Smooth muscle cell of the brain vasculature (primary cell): ENCODE data around the gene UNC5C.

Experiments used
- DNase-seq: peaks from one replicate; pipeline ENCODE4 v3.0.0-alpha.2; 2012; ENCODE audit warnings: low read depth, low spot score

Gene UNC5C

DNA sequence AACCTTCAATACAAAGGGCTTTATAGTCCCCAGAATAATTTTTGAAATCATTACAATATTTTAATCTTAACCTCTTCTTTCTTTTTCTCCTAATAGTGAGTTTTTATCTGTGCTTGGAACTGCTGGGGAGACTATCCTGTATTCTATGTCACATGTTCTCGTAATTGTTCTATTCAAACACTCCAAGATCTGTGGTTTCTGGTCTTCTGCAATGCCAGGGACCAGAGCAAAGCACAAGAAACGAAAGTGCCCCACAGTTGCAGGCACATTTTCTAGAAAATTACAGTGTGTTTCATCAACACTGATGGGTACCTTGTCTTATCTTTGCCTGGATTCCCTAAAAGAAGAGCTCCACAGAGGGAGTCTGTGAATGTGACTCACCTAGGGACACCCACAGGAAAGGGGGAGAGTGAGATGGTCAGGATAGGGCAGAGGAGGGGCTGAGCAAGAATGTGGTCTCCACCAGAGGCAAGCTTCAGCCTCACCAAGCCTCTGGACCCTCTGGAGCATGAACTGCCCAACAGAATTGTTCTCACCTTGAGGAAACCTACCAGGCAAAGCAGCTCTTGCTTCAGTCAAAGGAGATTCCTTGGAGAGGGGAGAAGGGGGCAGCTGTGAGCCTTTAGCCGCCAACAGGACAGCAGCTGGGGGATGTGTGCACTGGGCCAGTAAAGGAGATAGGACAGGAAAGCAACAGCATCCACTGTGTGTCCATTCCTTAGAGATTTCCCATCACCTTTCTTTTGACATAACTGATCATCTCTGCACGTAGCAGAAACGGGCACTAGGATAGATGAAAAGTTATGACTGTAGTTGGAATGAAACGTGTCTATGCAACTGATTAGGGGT lies 25.9 kb downstream of the UNC5C start:
- DNase-seq: no peak

DNA sequence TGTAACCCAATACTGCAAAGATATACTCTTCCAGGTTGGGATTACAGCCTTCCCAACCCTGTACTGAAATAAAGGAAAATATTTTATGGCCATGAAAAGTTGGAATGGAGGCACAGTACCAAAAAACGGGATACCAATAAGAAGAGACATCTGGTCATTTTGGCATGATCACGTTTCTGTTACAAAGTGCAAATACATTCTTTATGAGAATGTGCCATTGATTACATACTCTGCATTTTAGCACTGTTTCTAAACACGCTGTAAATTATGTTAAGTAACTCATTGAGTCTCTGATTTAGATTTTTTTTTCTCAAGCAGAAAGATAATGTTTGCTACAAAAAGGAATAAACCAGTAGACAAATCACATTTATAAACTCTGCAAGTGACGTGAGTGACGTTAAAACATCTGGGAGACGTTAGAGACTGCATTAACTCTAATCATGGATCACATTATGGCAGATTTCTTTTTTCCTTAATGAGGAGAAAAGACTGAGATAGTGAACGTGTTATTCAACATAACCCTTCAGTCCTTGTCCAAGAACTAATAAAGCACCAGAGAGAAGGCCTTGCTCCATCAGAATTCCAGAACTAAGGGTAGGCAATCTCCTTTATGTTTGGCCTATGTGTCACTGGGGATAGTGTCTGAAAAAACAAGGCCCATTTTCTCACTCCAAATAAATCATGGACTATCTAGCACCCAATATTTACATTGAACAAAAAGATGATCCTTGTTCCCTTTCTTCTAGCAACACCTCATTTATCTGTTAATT lies 31.0 kb downstream of the UNC5C start:
- no peak for DNase-seq

DNA sequence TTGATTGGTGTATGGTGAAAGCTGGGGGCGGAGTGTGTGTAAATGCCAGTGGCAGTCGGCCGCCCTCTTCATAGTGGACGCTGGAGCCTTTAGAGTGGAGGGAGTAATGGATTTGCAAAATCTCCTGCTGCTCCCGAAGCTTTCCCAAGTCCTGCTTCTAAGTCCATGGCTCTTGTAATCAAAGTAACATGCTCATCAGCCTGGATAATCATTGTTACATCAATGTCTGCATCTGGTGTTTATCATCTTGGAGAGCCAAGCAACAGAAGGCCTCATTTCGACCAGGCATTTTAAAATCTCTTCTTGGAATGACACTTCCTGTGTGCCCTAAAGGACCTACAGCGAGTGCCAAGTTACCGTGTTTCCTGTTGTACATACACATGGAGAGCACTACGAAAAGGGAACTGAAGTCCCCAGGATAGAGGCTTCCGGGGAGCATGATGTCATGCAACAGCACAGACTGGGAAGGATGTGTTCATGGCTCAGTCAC lies 32.2 kb downstream of the UNC5C start:
- no peak for DNase-seq

GRCh38 chr4:95515589-95515988 lies 33.2 kb downstream of the UNC5C start:
- DNase-seq: no peak

GRCh38 chr4:95513022-95513421 lies 35.8 kb downstream of the UNC5C start:
- DNase-seq: no peak

DNA sequence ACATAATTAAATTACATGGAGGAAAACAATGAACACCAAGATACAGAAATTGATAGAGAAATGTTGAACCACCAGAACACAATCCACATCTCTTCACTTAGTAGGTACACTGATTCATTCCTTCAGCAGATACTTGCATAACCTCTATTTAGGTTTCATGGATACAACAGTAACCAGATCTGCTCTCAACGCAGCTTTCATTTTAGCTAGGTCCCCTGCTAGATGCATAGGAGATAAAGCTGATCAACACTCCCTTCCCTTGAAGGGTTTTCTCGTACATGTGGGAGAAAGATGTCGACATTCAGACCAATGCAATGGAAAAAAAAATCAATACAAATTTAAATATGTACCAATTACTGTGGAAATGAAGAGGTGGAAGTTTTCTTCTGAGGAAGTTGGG lies 37.3 kb downstream of the UNC5C start:
- DNase-seq: no peak

GRCh38 chr4:95510877-95511276 lies 37.9 kb downstream of the UNC5C start:
- DNase-seq: no peak

- DNase-seq: peak; percentile 18
Measured at GRCh38 chr4:95510145-95510544, 38.6 kb downstream of the UNC5C start.

DNA sequence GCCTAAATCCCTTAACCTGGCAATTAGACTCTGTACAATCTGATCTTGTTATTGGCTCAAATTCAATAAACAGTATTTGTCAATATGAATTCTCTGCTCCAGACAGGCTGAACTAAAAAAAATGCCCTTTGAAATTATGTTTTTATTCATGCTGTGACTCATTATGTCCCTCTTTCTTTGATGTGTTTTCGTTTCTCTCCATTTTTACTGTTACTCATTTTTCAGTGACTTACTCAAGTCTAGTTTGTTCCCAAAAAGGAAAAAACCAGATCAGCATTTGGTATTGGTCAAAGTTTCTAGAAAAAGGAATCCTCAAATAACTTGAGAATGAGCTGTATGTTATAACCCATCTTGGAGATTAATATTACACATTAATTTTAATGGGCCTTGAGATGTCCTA lies 40.4 kb downstream of the UNC5C start:
- DNase-seq: no peak

DNA sequence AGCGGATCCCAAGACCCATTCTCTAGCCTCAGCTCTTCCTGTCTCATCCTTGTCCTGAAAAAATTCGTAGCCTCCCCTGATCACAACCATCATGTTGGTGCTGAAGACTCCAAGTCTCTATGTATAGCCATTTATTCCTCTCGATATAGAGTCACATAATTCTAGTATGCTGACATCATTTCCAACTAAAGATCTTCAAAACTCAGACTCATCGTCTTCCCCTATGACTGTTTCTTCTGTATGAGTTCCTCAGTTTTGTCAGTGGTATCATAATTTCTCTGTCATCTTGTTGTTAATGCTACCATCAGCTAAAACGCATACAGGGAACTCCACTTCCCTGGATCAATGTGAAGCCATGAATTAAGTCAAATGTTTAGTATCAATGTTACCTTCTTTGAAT lies 41.2 kb downstream of the UNC5C start:
- DNase-seq: no peak

- DNase-seq: no peak
Measured at GRCh38 chr4:95507147-95507546, 41.6 kb downstream of the UNC5C start.

DNA sequence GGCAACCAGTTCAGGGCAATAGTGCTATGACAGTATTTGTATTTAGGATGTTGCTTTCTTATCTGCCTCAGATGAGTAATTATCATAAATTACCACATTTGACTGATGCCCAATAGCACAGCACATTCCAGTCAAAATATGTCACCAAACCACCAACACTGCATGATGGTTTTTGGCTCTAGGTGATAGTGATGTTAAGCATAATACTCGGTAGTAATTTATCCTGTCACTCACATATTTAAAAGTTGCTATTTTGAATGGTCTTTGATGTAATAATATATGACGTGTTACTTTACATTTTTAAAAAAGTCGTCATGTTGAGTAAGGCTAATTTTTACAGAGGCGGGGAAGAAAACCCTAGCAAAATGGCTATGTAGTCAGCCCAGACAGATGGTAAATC lies 42.5 kb downstream of the UNC5C start:
- DNase-seq: no peak

DNA sequence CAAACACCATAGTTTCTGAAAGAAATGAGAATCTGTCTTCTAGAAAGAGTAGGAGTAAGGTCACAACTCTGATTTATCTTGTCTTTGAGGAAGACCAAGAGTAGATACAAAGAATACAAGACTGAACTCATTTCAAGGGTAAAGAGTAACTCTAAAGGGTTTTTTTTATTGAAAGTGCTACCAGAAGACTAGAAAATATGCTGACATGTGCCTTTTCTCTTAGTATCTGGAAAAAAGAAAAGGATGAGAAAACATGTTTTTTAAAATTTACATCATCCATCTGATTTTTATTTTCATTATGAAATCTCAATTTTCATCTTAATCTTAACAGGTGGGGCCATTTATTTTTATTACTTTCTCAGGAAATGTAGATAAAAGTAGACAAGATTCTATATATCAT lies 43.0 kb downstream of the UNC5C start:
- DNase-seq: no peak

DNA sequence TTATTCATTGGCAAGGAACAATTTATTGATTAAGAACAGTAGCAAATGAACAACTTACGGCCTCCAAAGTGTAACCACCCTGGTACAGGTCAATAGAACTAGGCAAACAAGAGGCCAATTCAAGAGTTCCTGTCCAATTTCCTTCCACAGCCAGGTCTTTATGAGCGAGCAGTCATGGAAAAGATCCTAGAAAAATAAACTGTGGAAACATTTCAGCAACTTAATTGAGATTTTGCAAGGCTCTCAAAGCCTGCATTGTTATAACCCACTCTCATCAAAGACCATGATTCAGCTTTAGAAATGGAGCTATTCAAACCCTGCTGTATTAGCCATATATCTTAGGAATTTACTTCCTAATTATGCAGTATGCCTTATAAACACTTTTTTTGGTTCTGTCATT lies 43.6 kb downstream of the UNC5C start:
- no peak for DNase-seq

GRCh38 chr4:95504501-95504900 lies 44.3 kb downstream of the UNC5C start:
- DNase-seq: no peak

DNA sequence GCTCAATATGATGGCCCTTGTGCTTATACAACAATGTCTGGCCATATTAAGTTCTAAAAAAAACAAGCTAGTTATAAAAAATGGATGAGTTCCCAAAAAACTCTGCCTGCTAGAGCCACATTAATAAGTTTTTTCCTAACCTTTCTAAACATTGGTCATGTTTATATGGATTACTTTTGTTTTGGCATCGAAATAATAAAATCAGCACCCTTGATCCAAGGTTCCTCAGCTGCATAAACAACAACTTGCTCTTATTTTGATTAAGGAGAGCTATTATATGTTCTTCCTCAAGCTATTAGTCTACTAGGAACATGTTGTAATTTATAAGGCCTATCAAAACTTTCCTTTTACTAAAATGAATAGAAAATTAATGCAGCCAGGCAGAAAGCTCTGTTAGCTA lies 48.4 kb downstream of the UNC5C start:
- peak; percentile 26 for DNase-seq

DNA sequence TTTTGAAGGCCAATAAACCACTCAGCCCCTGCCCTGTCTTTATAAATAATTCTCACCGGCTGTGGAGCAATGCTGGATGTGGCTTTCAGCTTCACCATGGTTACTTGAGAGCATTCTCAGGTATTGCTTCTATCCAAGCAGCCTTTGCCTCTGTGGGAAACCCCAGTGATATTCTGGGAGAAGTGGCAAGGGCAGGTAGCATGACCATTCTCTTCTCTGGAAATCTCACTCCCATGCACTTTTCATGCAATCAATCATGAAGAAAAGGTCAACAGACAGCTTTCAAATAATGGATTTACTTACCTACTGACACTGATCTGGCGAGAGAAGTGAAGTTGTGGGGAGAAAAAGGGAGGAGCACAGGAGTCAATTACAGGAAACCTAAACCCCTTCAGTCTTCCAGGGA lies 49.5 kb downstream of the UNC5C start:
- DNase-seq: no peak

GRCh38 chr4:95494186-95494585 lies 54.6 kb downstream of the UNC5C start:
- DNase-seq: no peak

GRCh38 chr4:95478679-95479078 lies 70.1 kb downstream of the UNC5C start:
- DNase-seq: no peak

GRCh38 chr4:95476121-95476520 lies 72.7 kb downstream of the UNC5C start:
- DNase-seq: no peak

- no peak for DNase-seq
Measured at GRCh38 chr4:95472534-95472933, 76.2 kb downstream of the UNC5C start.

- no peak for DNase-seq
Measured at GRCh38 chr4:95470622-95471021, 78.2 kb downstream of the UNC5C start.

- no peak for DNase-seq
Measured at GRCh38 chr4:95469617-95470016, 79.2 kb downstream of the UNC5C start.
